ENCODE measurements around the gene TEX29.

TEX29 gene

GRCh38 chr13:111319521-111319920 lies 921 bp upstream of the TEX29 start:
- H3F3A ChIP-seq (ENCODE audit: insufficient read depth) = no peaks in the 10 kb centered on the region
- no peak overlapping the region for H3K4me3 ChIP-seq (ENCODE audit: insufficient read depth, low read length, poor library complexity, severe bottlenecking)
- H3K27ac ChIP-seq (ENCODE audit: low read depth, low read length) = no peak overlapping the region
- no peaks in the 10 kb centered on the region for H3K27me3 ChIP-seq (ENCODE audit: low read length)
- no peak for TF ChIP-seq EZH2phosphoT487 (conservative IDR thresholded peaks at IDR 0.05; ENCODE audit: low read length)
- TF ChIP-seq CTCF (IDR thresholded peaks at IDR 0.05; ENCODE audit: insufficient read depth, low read length, poor library complexity, severe bottlenecking) = no peak
- no peaks in the 10 kb centered on the region for H3K9me2 ChIP-seq (replicated peaks; ENCODE audit: insufficient read depth, low read length)
- H3K36me3 ChIP-seq (ENCODE audit: low read length) = no peaks in the 10 kb centered on the region
- no peak overlapping the region for H3K4me2 ChIP-seq (ENCODE audit: low read depth, low read length, poor library complexity, severe bottlenecking)
- no peak overlapping the region for H3K9ac ChIP-seq (ENCODE audit: low read length)
- H2AFZ ChIP-seq (ENCODE audit: low read depth, low read length, severe bottlenecking) = no peak overlapping the region
- H3K9me3 ChIP-seq (ENCODE audit: insufficient read depth, low read length) = no peaks in the 10 kb centered on the region
- no peaks in the 10 kb centered on the region for H3K79me2 ChIP-seq (ENCODE audit: insufficient read depth, low read length)
- H4K20me1 ChIP-seq (ENCODE audit: low read depth, low read length) = no peaks in the 10 kb centered on the region

DNA sequence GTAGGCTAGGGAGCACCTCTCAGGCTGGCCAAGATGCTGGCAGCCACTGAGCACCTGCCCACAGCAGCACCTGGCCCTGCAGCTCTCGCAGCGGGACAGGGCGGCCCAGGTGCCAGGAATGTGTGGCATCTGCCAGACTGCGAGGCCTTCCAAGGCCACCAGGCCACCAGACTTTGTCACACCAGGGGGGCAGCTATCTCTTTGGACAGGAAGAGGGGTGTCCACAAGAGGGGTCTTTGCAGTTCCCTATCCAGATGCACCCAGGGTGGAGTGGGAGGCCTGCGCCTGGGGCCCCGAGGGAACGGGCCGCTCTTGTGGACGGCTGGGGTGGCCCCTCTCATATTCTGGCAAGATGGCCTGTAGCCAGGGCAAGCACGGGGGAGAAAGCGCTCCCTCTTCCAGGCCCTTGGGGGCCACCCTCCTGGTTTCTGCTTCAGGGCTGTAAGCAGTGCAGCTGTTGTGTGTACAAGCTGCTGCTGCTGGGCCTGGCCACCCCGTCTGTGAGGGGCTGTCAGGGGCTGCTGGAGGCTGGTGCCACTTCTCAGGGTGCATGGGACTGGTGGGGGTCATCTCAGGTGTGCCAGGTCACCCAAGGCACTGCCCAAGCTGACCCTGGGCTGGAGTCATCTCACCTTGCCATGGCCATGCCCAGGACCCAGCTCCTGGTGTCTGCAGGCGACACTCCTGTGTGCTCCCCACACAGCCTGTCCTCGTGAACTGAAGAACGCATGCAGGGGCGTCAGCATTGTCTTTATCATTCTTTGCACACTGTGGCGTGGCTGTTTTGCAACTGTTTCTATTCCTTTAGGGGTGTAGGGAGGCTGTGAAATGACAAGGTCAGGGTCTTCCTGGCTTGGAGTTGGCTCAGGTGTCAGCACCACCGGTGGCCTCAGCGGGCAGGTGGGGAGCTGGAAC lies 1.8 kb downstream of the TEX29 start:
- no peaks in the 10 kb centered on the region for H3K36me3 ChIP-seq (ENCODE audit: low read length)
- no peaks in the 10 kb centered on the region for H3K27me3 ChIP-seq (ENCODE audit: low read length)

GRCh38 chr13:111322916-111323331 lies 2.5 kb downstream of the TEX29 start:
- H3K79me2 ChIP-seq (ENCODE audit: insufficient read depth, low read length) = no peaks in the 10 kb centered on the region
- no peaks in the 10 kb centered on the region for H3F3A ChIP-seq (ENCODE audit: insufficient read depth)
- no peak overlapping the region for H3K4me3 ChIP-seq (ENCODE audit: insufficient read depth, low read length, poor library complexity, severe bottlenecking)
- H3K9ac ChIP-seq (ENCODE audit: low read length) = no peak overlapping the region
- H3K4me2 ChIP-seq (ENCODE audit: low read depth, low read length, poor library complexity, severe bottlenecking) = no peak overlapping the region
- H3K9me3 ChIP-seq (ENCODE audit: insufficient read depth, low read length) = no peaks in the 10 kb centered on the region
- H3K27ac ChIP-seq (ENCODE audit: low read depth, low read length) = no peak overlapping the region
- TF ChIP-seq EZH2phosphoT487 (conservative IDR thresholded peaks at IDR 0.05; ENCODE audit: low read length) (no peak), CTCF (IDR thresholded peaks at IDR 0.05; ENCODE audit: insufficient read depth, low read length, poor library complexity, severe bottlenecking) (no peak)
- H2AFZ ChIP-seq (ENCODE audit: low read depth, low read length, severe bottlenecking) = no peak overlapping the region
- no peaks in the 10 kb centered on the region for H4K20me1 ChIP-seq (ENCODE audit: low read depth, low read length)
- H3K27me3 ChIP-seq (ENCODE audit: low read length) = no peaks in the 10 kb centered on the region
- no peaks in the 10 kb centered on the region for H3K9me2 ChIP-seq (replicated peaks; ENCODE audit: insufficient read depth, low read length)
- H3K36me3 ChIP-seq (ENCODE audit: low read length) = no peaks in the 10 kb centered on the region

More for the DNA sequence above, 1.8 kb downstream of the TEX29 start:
- Histone ChIP-seq H3F3A (ENCODE audit: insufficient read depth) (no peaks in the 10 kb centered on the region), H3K27ac (ENCODE audit: low read depth, low read length) (no peak overlapping the region), H3K4me2 (ENCODE audit: low read depth, low read length, poor library complexity, severe bottlenecking) (no peak overlapping the region), H3K9ac (ENCODE audit: low read length) (no peak overlapping the region), H3K9me2 (replicated peaks; ENCODE audit: insufficient read depth, low read length) (no peaks in the 10 kb centered on the region), H2AFZ (ENCODE audit: low read depth, low read length, severe bottlenecking) (no peak overlapping the region), H3K79me2 (ENCODE audit: insufficient read depth, low read length) (no peaks in the 10 kb centered on the region), H3K4me3 (ENCODE audit: insufficient read depth, low read length, poor library complexity, severe bottlenecking) (no peak overlapping the region), H4K20me1 (ENCODE audit: low read depth, low read length) (no peaks in the 10 kb centered on the region), H3K9me3 (ENCODE audit: insufficient read depth, low read length) (no peaks in the 10 kb centered on the region)
- TF ChIP-seq CTCF (IDR thresholded peaks at IDR 0.05; ENCODE audit: insufficient read depth, low read length, poor library complexity, severe bottlenecking) = no peak
- TF ChIP-seq EZH2phosphoT487 (conservative IDR thresholded peaks at IDR 0.05; ENCODE audit: low read length) = no peak

Data from SU-DHL-6 (cell line).